NCI-H226 (cell line): ENCODE results near the gene SLC51B.
"Not testable (repeated sequence)": the region's sequence is repeated elsewhere in the genome, so short reads cannot be mapped to it uniquely, and the experiment has no call there.

Experiments
- DNase-seq: peaks from one replicate; pipeline ENCODE4 v3.0.0-alpha.2; 2015

The SLC51B gene

GRCh38 chr15:65067317-65067644 lies 22.1 kb downstream of the SLC51B start:
- no peak for DNase-seq

GRCh38 chr15:65067645-65068402 lies 22.6 kb downstream of the SLC51B start, which contains the start of gene RASL12:
Gene RASL12 (minus strand): TSS chr15:65067991. CDS start chr15:65067835, 156 bp downstream.
- no peak for DNase-seq

- DNase-seq: no peak
These were observed 23.2 kb downstream of the SLC51B start for GRCh38 chr15:65068403-65068788.

GRCh38 chr15:65069179-65069578 lies 24.0 kb downstream of the SLC51B start:
- DNase-seq: no peak

GRCh38 chr15:65069779-65070546 lies 24.8 kb downstream of the SLC51B start:
- no peak for DNase-seq

GRCh38 chr15:65071381-65071811 lies 26.2 kb downstream of the SLC51B start:
- no peak for DNase-seq

- DNase-seq: no peak
These were observed 26.8 kb downstream of the SLC51B start for GRCh38 chr15:65072027-65072426.

- no peak for DNase-seq
These were observed 27.4 kb downstream of the SLC51B start for GRCh38 chr15:65072617-65073016.

GRCh38 chr15:65074946-65075345 lies 29.8 kb downstream of the SLC51B start:
- not testable (repeated sequence) for DNase-seq

- DNase-seq: not testable (repeated sequence)
These were observed 30.6 kb downstream of the SLC51B start for GRCh38 chr15:65075607-65076395.

- no peak for DNase-seq
These were observed 31.5 kb downstream of the SLC51B start, which contains the start of gene KBTBD13 for GRCh38 chr15:65076486-65077290. Gene KBTBD13 (plus strand): TSS chr15:65076746. CDS start chr15:65076816, 70 bp downstream.

- no peak for DNase-seq
These were observed 32.2 kb downstream of the SLC51B start for GRCh38 chr15:65077291-65077980.

- DNase-seq: no peak
These were observed 32.8 kb downstream of the SLC51B start for GRCh38 chr15:65077981-65078352.

- no peak for DNase-seq
These were observed 34.4 kb downstream of the SLC51B start for GRCh38 chr15:65079580-65079979.

- DNase-seq: no peak
These were observed 36.1 kb downstream of the SLC51B start for GRCh38 chr15:65081270-65081669.

- DNase-seq: no peak
These were observed 36.6 kb downstream of the SLC51B start for GRCh38 chr15:65081758-65082157.

- no peak for DNase-seq
These were observed 37.2 kb downstream of the SLC51B start for GRCh38 chr15:65082303-65082953.

- no peak for DNase-seq
These were observed 38.1 kb downstream of the SLC51B start for GRCh38 chr15:65083262-65083701.

- DNase-seq: no peak
These were observed 39.5 kb downstream of the SLC51B start for GRCh38 chr15:65084500-65085206.

GRCh38 chr15:65085207-65085753 lies 40.1 kb downstream of the SLC51B start:
- DNase-seq: no peak
